Panc1 (cell line): Measurements from ENCODE around the gene LRRC74B.

Source experiments
- CTCF ChIP-seq: fragments of 450-650 bp; IDR thresholded peaks from 2 replicates; pipeline ENCODE4 v1.5.1; 2017; ENCODE audit warnings: mild to moderate bottlenecking
- POLR2AphosphoS5 ChIP-seq: IDR thresholded peaks from 2 replicates; pipeline ENCODE4 v1.6.1; 2012; ENCODE audit warnings: mild to moderate bottlenecking, low read depth, low read length, moderate library complexity
- REST ChIP-seq, 2 experiments: IDR thresholded peaks; 2 replicates each; pipeline ENCODE4 v1.6.1; 2011 to 2012; ENCODE audit warnings: low read depth in 2 of 2, control low read depth in 1 of 2, low read length in 1 of 2, mild to moderate bottlenecking in 1 of 2, moderate library complexity in 1 of 2; ENCODE audit not compliant: insufficient read depth in 1 of 2
- SIN3A ChIP-seq: IDR thresholded peaks from 2 replicates; pipeline ENCODE4 v1.6.1; 2012; ENCODE audit warnings: low read depth, mild to moderate bottlenecking, low read length, moderate library complexity, borderline replicate concordance; ENCODE audit not compliant: insufficient read depth
- TCF7L2 ChIP-seq: IDR thresholded peaks from 2 replicates; pipeline ENCODE4 v1.6.1; 2011; ENCODE audit warnings: mild to moderate bottlenecking, low read depth, low read length, inconsistent platforms

GRCh38 chr22:21051145-21051830, 5.5 kb downstream of the LRRC74B start:
- TF ChIP-seq CTCF (no peak), SIN3A (no peak), POLR2AphosphoS5 (no peak), REST (IDR thresholded peaks at IDR 0.05; ENCODE audit: insufficient read depth in 1 of 2, low read depth in 2 of 2, low read length in 1 of 2) (no peak), TCF7L2 (no peak)
